ENCODE results near the gene AGBL4.

- TF ChIP-seq POLR2A (IDR thresholded peaks at IDR 0.05; ENCODE audit: low read depth, low read length): no peak
- TF ChIP-seq POLR2AphosphoS5 (IDR thresholded peaks at IDR 0.05; ENCODE audit: low read depth, low read length): no peak
- no peak for TF ChIP-seq TAF1 (IDR thresholded peaks at IDR 0.05; ENCODE audit: low read depth, low read length)
Observed at GRCh38 chr1:48595613-48596012, 1428.1 kb downstream of the AGBL4 start.
